AG09309 (cell line): ENCODE results near the gene APOBEC3G.

Source experiments
- DNase-seq: peaks from one replicate; pipeline ENCODE4 v3.0.0-alpha.2; 2010; ENCODE audit warnings: low read depth
- H3K4me3 ChIP-seq: 2 replicates; pipeline ENCODE4 v1.5.1; 2011; ENCODE audit warnings: mild to moderate bottlenecking, low read depth, low read length, moderate library complexity; ENCODE audit not compliant: control insufficient read depth
- CTCF ChIP-seq: IDR thresholded peaks from 2 replicates; pipeline ENCODE4 v1.5.1; 2011; ENCODE audit warnings: mild to moderate bottlenecking, low read depth, low read length, inconsistent platforms; ENCODE audit not compliant: insufficient read depth, control insufficient read depth; ENCODE audit errors: missing control alignments

The APOBEC3G gene

GRCh38 chr22:39080052-39080762, 3.1 kb downstream of the APOBEC3G start:
- no peak overlapping the region for H3K4me3 ChIP-seq
- TF ChIP-seq CTCF, result no peak
- DNase-seq, result no peak

DNA sequence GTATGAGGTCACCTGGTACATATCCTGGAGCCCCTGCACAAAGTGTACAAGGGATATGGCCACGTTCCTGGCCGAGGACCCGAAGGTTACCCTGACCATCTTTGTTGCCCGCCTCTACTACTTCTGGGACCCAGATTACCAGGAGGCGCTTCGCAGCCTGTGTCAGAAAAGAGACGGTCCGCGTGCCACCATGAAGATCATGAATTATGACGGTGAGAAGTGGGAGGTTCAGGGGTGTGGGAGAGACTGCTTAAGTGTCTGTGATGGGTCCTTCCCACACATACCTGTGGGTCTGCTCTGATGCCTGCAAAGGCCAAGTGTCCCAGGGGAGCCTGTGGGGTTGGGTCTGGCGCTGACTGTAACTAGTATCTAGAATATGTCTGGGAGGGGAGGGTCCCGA, 3.9 kb downstream of the APOBEC3G start:
- no peak for DNase-seq
- TF ChIP-seq CTCF, result no peak
- no peak overlapping the region for H3K4me3 ChIP-seq

DNA sequence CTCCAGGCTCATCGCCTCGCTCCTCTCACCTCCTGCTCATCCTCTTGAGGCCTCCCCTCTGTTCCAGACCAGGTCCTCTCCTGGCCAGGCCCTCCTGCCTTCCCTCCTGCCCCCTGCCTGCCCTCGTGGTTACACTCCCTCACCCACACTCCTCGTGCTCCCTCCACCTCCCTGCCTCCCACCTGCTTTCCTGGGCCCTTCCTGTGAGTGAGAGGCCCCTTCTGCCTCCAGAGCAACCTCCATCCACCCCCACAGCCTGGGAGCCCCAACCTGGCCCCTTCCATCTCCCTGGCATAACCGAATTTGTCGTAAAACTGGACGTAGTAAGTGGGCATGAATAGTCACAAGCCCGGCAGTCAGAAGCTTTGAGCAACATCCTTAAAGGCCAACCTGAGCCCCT, 4.5 kb downstream of the APOBEC3G start:
- DNase-seq, result no peak
- no peak overlapping the region for H3K4me3 ChIP-seq
- TF ChIP-seq CTCF, result no peak

GRCh38 chr22:39083212-39084165, 6.4 kb downstream of the APOBEC3G start:
- DNase-seq, result no peak
- no peak overlapping the region for H3K4me3 ChIP-seq
- no peak for TF ChIP-seq CTCF

DNA sequence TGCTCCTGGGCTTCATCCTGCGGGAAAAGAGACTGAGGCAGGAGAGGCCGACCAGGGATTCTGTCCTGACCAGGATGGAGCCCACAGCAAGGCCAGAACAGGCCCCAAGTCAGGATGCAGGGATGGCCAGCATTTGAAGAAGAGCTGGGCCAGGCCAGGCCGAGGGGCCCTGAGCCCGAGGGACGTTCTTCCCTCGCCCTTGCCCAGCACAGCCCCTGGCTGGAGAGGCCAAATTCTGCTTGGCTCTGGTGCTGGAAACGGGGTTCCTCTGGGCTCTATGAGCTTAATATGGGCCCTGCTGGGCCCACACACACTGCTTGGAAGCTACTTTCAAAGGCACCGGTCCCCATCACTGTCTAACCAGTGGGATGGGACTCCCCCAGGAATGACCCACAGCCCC, 7.6 kb downstream of the APOBEC3G start:
- no peak for TF ChIP-seq CTCF
- no peak for DNase-seq
- no peak overlapping the region for H3K4me3 ChIP-seq

DNA sequence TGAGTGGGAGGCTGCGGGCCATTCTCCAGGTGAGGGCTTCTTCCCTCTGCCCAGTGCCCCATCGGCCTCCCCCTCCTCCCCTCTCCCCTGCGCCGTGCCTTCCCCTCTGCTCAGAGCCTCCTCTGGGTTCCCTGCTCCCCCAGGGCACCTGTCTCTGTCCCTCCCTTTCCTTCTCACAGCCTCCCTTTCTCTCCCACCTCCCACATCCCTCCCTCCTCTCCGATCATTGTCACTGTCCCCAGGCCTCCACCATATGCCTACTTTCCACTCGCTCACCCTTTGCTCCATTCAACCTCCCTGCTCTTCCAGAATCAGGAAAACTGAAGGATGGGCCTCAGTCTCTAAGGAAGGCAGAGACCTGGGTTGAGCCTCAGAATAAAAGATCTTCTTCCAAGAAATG, 10.0 kb downstream of the APOBEC3G start:
- no peak for TF ChIP-seq CTCF
- no peak overlapping the region for H3K4me3 ChIP-seq
- DNase-seq, result no peak
